Smooth muscle cell (in vitro differentiated cells): ENCODE data around the gene TMEM187. TPM values are rescaled to one million over a fixed set of nuclear protein-coding genes. Genes with fewer than 3 reads are reported as not detected.

Source experiments
- DNase-seq: peaks from one replicate; lab custom pipeline; 2025; ENCODE audit not compliant: unreplicated experiment; lab: John Stamatoyannopoulos, UW
- H2AFZ ChIP-seq: fragments of 200-600 bp; sonication (generic); 2 replicates; pipeline ENCODE4 v1.6.0; 2016; ENCODE audit warnings: antibody characterized with exemption, low read depth, mild to moderate bottlenecking
- H3F3A ChIP-seq: fragments of 200-600 bp; sonication (generic); 2 replicates; pipeline ENCODE4 v1.6.0; 2017; ENCODE audit warnings: antibody characterized with exemption, low read depth
- H3K27ac ChIP-seq: fragments of 200-600 bp; sonication (generic); 2 replicates; pipeline ENCODE4 v1.5.1; 2016; ENCODE audit warnings: low read depth, mild to moderate bottlenecking
- H3K27me3 ChIP-seq: fragments of 200-600 bp; sonication (generic); 2 replicates; pipeline ENCODE4 v1.6.1; 2016; ENCODE audit warnings: low read depth, mild to moderate bottlenecking
- H3K36me3 ChIP-seq: fragments of 200-600 bp; sonication (generic); 2 replicates; pipeline ENCODE4 v1.5.1; 2016; ENCODE audit warnings: low read depth
- H3K4me1 ChIP-seq: fragments of 200-600 bp; sonication (generic); 2 replicates; pipeline ENCODE4 v1.5.1; 2016; ENCODE audit warnings: low read depth
- H3K4me2 ChIP-seq: fragments of 200-600 bp; sonication (generic); 2 replicates; pipeline ENCODE4 v1.6.0; 2016; ENCODE audit warnings: mild to moderate bottlenecking
- H3K4me3 ChIP-seq: fragments of 200-600 bp; sonication (generic); 2 replicates; pipeline ENCODE4 v1.5.1; 2016; ENCODE audit warnings: mild to moderate bottlenecking
- H3K79me2 ChIP-seq: fragments of 200-600 bp; sonication (generic); 2 replicates; pipeline ENCODE4 v1.6.0; 2016; ENCODE audit warnings: low read depth, mild to moderate bottlenecking
- H3K9ac ChIP-seq: fragments of 200-600 bp; sonication (generic); 2 replicates; pipeline ENCODE4 v1.6.0; 2016; ENCODE audit warnings: low read depth
- H3K9me3 ChIP-seq: fragments of 200-600 bp; sonication (generic); replicated peaks from 2 replicates; pipeline ENCODE4 v1.5.1; 2016; ENCODE audit warnings: low read depth
- H4K20me1 ChIP-seq: fragments of 200-600 bp; sonication (generic); 2 replicates; pipeline ENCODE4 v1.6.0; 2016; ENCODE audit warnings: low read depth
- CTCF ChIP-seq: fragments of 200-600 bp; sonication (generic); IDR thresholded peaks from 2 replicates; pipeline ENCODE4 v1.5.1; 2017; ENCODE audit warnings: borderline replicate concordance, mild to moderate bottlenecking, antibody characterized with exemption; ENCODE audit not compliant: insufficient read depth, poor library complexity, severe bottlenecking
- whole genome bisulfite sequencing: methylation state at CpG from one replicate; pipeline ENCODE4 v1.1.7; 2016; ENCODE audit warnings: low lambda C conversion rate; 5-methylcytosine and 5-hydroxymethylcytosine counted together
- polyA plus RNA-seq: library from polyadenylated mRNA; unstranded; fragments of >200 nt; fragmentation: Nextera tagmentation; extraction: Ambion mirVana; gene quantifications from 2 replicates; pipeline ENCODE4 v1.2.1, GENCODE V29; 2016
- total RNA-seq: library from RNA; depleted of rRNA; stranded (reverse); fragments of >200 nt; gene quantifications from 2 replicates; pipeline ENCODE4 v1.2.3, GENCODE V29; 2014

Gene TMEM187
- total and polyA plus RNA-seq, 2 experiments from 2014 or later, result 6.2 to 9.8 TPM

GRCh38 chrX:153941336-153942252 lies 31.0 kb upstream of the TMEM187 start:
- Histone ChIP-seq H3K4me1 (no peaks in the 10 kb centered on the region), H3F3A (no peaks in the 10 kb centered on the region), H3K9me3 (no peaks in the 10 kb centered on the region), H3K4me3 (no peak overlapping the region), H3K9ac (no peak overlapping the region), H2AFZ (no peak overlapping the region), H4K20me1 (no peaks in the 10 kb centered on the region), H3K27me3 (no peaks in the 10 kb centered on the region), H3K36me3 (no peaks in the 10 kb centered on the region), H3K79me2 (no peaks in the 10 kb centered on the region), H3K27ac (no peak overlapping the region), H3K4me2 (no peak overlapping the region)
- 57% methylated on average over 16 of the region's 23 CpGs for WGBS
- TF ChIP-seq CTCF, result no peak
- no peak for DNase-seq

GRCh38 chrX:153944140-153944799 lies 28.3 kb upstream of the TMEM187 start, which contains the start of gene RENBP:
Gene RENBP, minus strand, starts transcription at chrX:153944643. Its CDS starts 33 bp downstream, at chrX:153944610.
- 59% methylated on average over 31 of the region's 31 CpGs for WGBS
- DNase-seq, result no peak
- Histone ChIP-seq H4K20me1 (no peaks in the 10 kb centered on the region), H3K9ac (no peak within 1 kb of the TSS), H3K27ac (no peak within 1 kb of the TSS), H3K9me3 (no peaks in the 10 kb centered on the region), H3K79me2 (no peaks in the 10 kb centered on the region), H3K4me2 (no peak within 1 kb of the TSS), H3K4me1 (no peaks in the 10 kb centered on the region), H2AFZ (no peak within 1 kb of the TSS), H3K27me3 (no peaks in the 10 kb centered on the region), H3K36me3 (no peaks in the 10 kb centered on the region), H3F3A (no peaks in the 10 kb centered on the region), H3K4me3 (no peak within 1 kb of the TSS)
- TF ChIP-seq CTCF, result no peak

- no peaks in the 10 kb centered on the region for H3K79me2 ChIP-seq
- 73% methylated on average over 6 of the region's 6 CpGs for WGBS
- no peak overlapping the region for H3K4me3 ChIP-seq
- DNase-seq, result no peak
- H3K27me3 ChIP-seq, result no peaks in the 10 kb centered on the region
- H3K27ac ChIP-seq, result no peak overlapping the region
- no peak overlapping the region for H3K4me2 ChIP-seq
- no peaks in the 10 kb centered on the region for H4K20me1 ChIP-seq
- no peaks in the 10 kb centered on the region for H3F3A ChIP-seq
- H2AFZ ChIP-seq, result no peak overlapping the region
- no peak for TF ChIP-seq CTCF
- H3K9me3 ChIP-seq, result no peaks in the 10 kb centered on the region
- H3K36me3 ChIP-seq, result no peaks in the 10 kb centered on the region
- no peaks in the 10 kb centered on the region for H3K4me1 ChIP-seq
- no peak overlapping the region for H3K9ac ChIP-seq
Measured at GRCh38 chrX:153944800-153945150, 27.8 kb upstream of the TMEM187 start.
